Hepatocyte (in vitro differentiated cells): Measurements from ENCODE around the gene PCDH20. TPM values are rescaled to one million over a fixed set of nuclear protein-coding genes. Genes with fewer than 3 reads are reported as not detected.

Experiments
- DNase-seq: peaks from one replicate; pipeline ENCODE4 v3.0.0-alpha.2; 2016; ENCODE audit warnings: low spot score
- H2AFZ ChIP-seq: fragments of 200-600 bp; sonication (generic); 2 replicates; pipeline ENCODE4 v1.6.0; 2016; ENCODE audit warnings: antibody characterized with exemption, mild to moderate bottlenecking
- H3K27ac ChIP-seq: fragments of 200-600 bp; sonication (generic); 2 replicates; pipeline ENCODE4 v1.5.1; 2016; ENCODE audit warnings: mild to moderate bottlenecking
- H3K27me3 ChIP-seq: fragments of 200-600 bp; sonication (generic); 2 replicates; pipeline ENCODE4 v1.6.1; 2016
- H3K36me3 ChIP-seq: fragments of 200-600 bp; sonication (generic); replicated peaks from 2 replicates; pipeline ENCODE4 v1.5.1; 2016; ENCODE audit warnings: low read depth; ENCODE audit not compliant: insufficient read depth
- H3K4me1 ChIP-seq: fragments of 200-600 bp; sonication (generic); 2 replicates; pipeline ENCODE4 v1.5.1; 2016; ENCODE audit warnings: mild to moderate bottlenecking, moderate library complexity; ENCODE audit not compliant: insufficient read depth
- H3K4me2 ChIP-seq: fragments of 200-600 bp; sonication (generic); 2 replicates; pipeline ENCODE4 v1.6.0; 2016
- H3K4me3 ChIP-seq: fragments of 200-600 bp; sonication (generic); 2 replicates; pipeline ENCODE4 v1.5.1; 2016; ENCODE audit warnings: mild to moderate bottlenecking
- H3K79me2 ChIP-seq: fragments of 200-600 bp; sonication (generic); 2 replicates; pipeline ENCODE4 v1.6.0; 2017; ENCODE audit warnings: mild to moderate bottlenecking
- H3K9me2 ChIP-seq: fragments of 200-600 bp; sonication (generic); replicated peaks from 2 replicates; pipeline ENCODE4 v1.6.0; 2017; ENCODE audit warnings: mild to moderate bottlenecking; ENCODE audit not compliant: insufficient read depth
- H3K9me3 ChIP-seq: fragments of 200-600 bp; sonication (generic); 2 replicates; pipeline ENCODE4 v1.5.1; 2016; ENCODE audit warnings: low read depth, mild to moderate bottlenecking
- H4K20me1 ChIP-seq: fragments of 200-600 bp; sonication (generic); 2 replicates; pipeline ENCODE4 v1.6.0; 2016; ENCODE audit warnings: mild to moderate bottlenecking; ENCODE audit not compliant: insufficient read depth, poor library complexity, severe bottlenecking
- CTCF ChIP-seq: fragments of 200-600 bp; sonication (generic); IDR thresholded peaks from 2 replicates; pipeline ENCODE4 v1.5.1; 2016; ENCODE audit warnings: antibody characterized with exemption, mild to moderate bottlenecking; ENCODE audit not compliant: poor library complexity
- EZH2 ChIP-seq: fragments of 200-600 bp; sonication (generic); IDR thresholded peaks from 2 replicates; pipeline ENCODE4 v1.6.1; 2016; ENCODE audit warnings: antibody characterized with exemption, mild to moderate bottlenecking, borderline replicate concordance
- EZH2phosphoT487 ChIP-seq: fragments of 200-600 bp; sonication (generic); IDR thresholded peaks from one replicate; pipeline ENCODE4 v1.6.1; 2018; ENCODE audit warnings: antibody characterized with exemption, mild to moderate bottlenecking, low read depth, moderate library complexity; ENCODE audit not compliant: unreplicated experiment, severe bottlenecking
- WGBS: methylation state at CpG from one replicate; pipeline ENCODE4 v1.1.6; 2016; ENCODE audit warnings: low lambda C conversion rate; ENCODE audit errors: missing lambda C conversion rate; 5-methylcytosine and 5-hydroxymethylcytosine counted together
- polyA plus RNA-seq: library from polyadenylated mRNA; unstranded; fragments of >200 nt; fragmentation: Nextera tagmentation; extraction: Ambion mirVana; gene quantifications from 2 replicates; pipeline ENCODE4 v1.2.1, GENCODE V29; 2016
- total RNA-seq: library from RNA; depleted of rRNA; stranded (reverse); fragments of >200 nt; gene quantifications from 2 replicates; pipeline ENCODE4 v1.2.3, GENCODE V29; 2014

PCDH20 gene
- total and polyA plus RNA-seq, 2 experiments from 2014 or later = 5.1 to 11.2 TPM

DNA sequence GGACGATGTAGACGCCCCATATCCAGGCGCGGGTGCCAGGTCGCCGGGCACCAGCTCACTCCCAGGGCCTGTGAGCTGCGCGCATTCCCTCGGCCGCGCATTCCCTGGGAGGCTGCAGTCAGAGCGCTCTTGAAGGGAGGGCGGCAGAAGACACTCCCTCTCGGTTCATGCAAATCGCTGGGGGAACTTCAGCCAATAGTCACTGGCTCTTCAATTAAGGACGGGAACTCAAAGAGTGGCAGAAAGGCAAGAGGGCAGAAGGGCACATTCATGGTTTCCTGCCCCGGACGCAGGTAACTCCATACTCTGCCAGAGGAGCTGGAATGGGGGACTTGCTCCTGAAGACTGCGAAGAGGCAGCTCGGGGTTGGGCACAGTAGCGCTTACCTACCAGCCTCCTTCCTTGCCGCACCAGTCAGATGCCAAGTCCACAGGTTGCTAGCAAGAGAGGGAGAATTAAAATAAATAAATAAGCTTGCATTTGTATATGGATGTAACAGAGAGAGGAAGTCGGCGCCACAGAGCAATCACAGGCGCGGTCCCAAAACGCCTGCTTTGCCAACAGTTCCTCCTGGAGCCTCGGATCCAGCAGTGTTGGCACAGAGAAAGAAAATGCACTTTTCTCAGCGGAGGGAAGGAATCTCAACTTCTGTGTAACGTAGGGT, 459 bp downstream of the PCDH20 start:
- Histone ChIP-seq H3K36me3 (no peaks in the 10 kb centered on the region), H4K20me1 (no peaks in the 10 kb centered on the region), H3K27me3 (peaks cover 21% of the 10 kb centered on the region), H3K27ac (no peak overlapping the region), H3K9me3 (no peaks in the 10 kb centered on the region), H3K9me2 (no peaks in the 10 kb centered on the region), H3K79me2 (no peaks in the 10 kb centered on the region), H3K4me2 (peak overlapping the region; percentile 92), H2AFZ (peak overlapping the region; percentile 52), H3K4me1 (peaks cover 11% of the 10 kb centered on the region), H3K4me3 (peak overlapping the region; percentile 46)
- WGBS = 3% methylated on average over 30 of the region's 30 CpGs
- TF ChIP-seq CTCF (no peak), EZH2 (no peak), EZH2phosphoT487 (no peak)
- DNase-seq = peak; percentile 76

- TF ChIP-seq EZH2 = peak; percentile 27
- no peak for TF ChIP-seq CTCF
- no peak for TF ChIP-seq EZH2phosphoT487
- Histone ChIP-seq H3K4me2 (peak overlapping the region; percentile 92), H3K79me2 (no peaks in the 10 kb centered on the region), H4K20me1 (no peaks in the 10 kb centered on the region), H3K4me3 (peak overlapping the region; percentile 46), H3K27me3 (peaks cover 21% of the 10 kb centered on the region), H3K9me2 (no peaks in the 10 kb centered on the region), H3K9me3 (no peaks in the 10 kb centered on the region), H3K36me3 (no peaks in the 10 kb centered on the region), H2AFZ (peak overlapping the region; percentile 52), H3K4me1 (peaks cover 11% of the 10 kb centered on the region), H3K27ac (no peak overlapping the region)
- WGBS = under 1% methylated on average over 16 of the region's 16 CpGs
- DNase-seq = no peak
Observed at GRCh38 chr13:61414686-61415057, 977 bp downstream of the PCDH20 start.

- Histone ChIP-seq H3K4me1 (peaks cover 11% of the 10 kb centered on the region), H4K20me1 (no peaks in the 10 kb centered on the region), H3K4me3 (peak overlapping the region; percentile 46), H3K9me3 (no peaks in the 10 kb centered on the region), H3K79me2 (no peaks in the 10 kb centered on the region), H3K9me2 (no peaks in the 10 kb centered on the region), H2AFZ (peak overlapping the region; percentile 52), H3K27ac (no peak overlapping the region), H3K36me3 (no peaks in the 10 kb centered on the region), H3K27me3 (peaks cover 21% of the 10 kb centered on the region), H3K4me2 (peak overlapping the region; percentile 92)
- WGBS = 2% methylated on average over 37 of the region's 41 CpGs
- DNase-seq = peak; percentile 11
- TF ChIP-seq EZH2phosphoT487 = no peak
- no peak for TF ChIP-seq CTCF
- no peak for TF ChIP-seq EZH2
Observed at GRCh38 chr13:61413572-61414535, 1.8 kb downstream of the PCDH20 start.
